NCI-H748 treated with DMSO at 0.1 percent for 48 hours (cell line): ENCODE results near the gene MED29.

ENCODE experiments used
- DNase-seq: peaks from one replicate; lab custom pipeline; 2025; lab: John Stamatoyannopoulos, UW

The MED29 gene

GRCh38 chr19:39430675-39431593 lies 39.8 kb downstream of the MED29 start:
- no peak for DNase-seq

- DNase-seq, result no peak
These were observed 41.5 kb downstream of the MED29 start for GRCh38 chr19:39432677-39433025.

GRCh38 chr19:39433480-39434079 lies 42.4 kb downstream of the MED29 start:
- no peak for DNase-seq

DNA sequence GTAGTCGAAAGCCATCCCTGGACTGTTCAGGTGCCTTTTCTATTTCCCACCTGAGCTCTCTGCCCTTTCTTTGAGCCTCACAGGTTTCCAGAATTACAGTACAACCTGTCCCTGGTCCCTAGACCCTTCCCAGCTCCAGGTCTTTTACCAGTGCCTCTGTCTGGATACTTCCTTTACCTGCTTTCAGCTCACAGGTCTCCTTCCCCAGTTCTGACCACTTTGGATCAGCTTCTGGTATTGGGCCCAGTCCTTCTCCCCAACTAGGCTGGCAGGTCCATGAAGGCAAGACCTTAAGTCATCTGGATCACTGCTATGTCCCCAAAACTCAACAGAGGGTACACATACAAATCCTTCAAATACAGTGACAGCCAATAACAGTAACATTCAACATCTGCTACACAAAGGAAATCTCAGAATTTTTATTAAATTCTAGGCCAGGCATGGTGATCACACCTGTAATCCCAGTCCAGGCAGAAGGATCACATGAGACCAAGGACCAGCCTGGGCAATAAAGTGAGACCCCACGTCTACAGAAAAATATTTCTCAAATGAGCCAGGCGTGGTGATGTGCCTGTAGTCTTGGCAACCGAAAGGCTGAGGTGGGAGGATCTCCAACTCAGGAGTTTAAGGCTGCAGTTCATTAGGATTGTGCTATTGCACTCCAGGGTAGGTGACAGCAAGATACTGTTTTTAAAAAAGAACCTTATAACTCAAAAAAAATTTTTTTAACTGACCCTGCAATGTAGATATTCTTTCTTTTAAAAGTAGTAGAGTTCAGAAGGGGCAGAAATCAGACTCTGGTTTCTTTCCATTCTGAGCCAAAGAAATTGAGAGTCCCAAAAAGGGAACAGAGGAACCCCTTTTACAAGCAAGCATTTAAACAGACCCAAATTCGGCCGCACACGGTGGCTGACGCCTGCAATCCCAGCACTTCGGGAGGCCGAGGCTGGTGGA lies 43.2 kb downstream of the MED29 start:
- no peak for DNase-seq

- peak; percentile 99 for DNase-seq
These were observed 44.5 kb downstream of the MED29 start, which contains the start of gene RPS16 for GRCh38 chr19:39435499-39436349. Gene RPS16, minus strand, starts transcription at chr19:39435949. Its CDS starts 54 bp downstream, at chr19:39435895.

- DNase-seq, result no peak
These were observed 45.2 kb downstream of the MED29 start for GRCh38 chr19:39436350-39436716.

- no peak for DNase-seq
These were observed 47.2 kb downstream of the MED29 start for GRCh38 chr19:39438270-39438934.

GRCh38 chr19:39444598-39445195 lies 53.5 kb downstream of the MED29 start:
- no peak for DNase-seq

DNA sequence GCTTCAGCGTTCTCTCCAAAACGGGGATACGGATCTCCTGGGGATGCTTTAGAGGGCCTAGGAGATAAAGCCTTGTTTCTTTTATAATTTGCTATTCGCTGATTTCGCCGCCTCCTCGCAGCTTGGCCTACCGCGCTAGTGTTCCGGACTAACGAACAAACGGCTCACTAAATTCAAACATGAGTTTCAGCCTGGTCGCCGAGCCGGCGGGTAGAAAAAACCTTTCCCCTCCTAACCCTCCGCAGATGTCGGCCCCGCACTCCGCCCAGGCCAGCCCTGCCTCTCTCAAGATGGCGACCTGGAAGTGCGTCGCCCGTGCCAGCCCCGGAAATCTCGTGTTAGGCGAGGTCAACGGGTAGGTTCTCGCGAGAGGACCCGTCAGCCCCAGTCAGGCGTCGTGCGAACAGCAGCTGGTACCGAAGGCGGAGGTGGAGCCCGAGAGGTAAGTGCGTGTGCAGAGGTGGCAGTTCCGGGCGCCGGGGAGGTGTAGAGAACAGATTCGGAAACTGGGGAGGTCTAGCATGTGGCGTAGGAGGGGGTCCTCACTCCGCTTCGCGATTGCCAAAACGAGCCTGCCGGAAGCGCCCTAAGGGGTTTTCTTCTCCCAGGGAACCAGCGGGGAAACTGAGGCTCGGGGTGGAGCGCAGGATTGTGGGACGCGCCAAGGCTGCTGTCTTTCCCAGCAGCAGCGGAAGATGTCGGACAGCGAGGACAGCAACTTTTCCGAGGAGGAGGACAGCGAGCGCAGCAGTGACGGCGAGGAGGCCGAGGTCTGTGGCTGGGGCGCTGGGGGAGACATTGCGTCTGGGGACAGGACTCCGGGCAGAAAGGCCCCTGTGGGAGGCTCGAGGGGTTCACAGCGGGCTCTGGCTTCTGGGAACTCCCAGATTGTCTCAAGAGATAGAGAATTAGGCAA lies 54.3 kb downstream of the MED29 start, which contains the start of gene SUPT5H:
Gene SUPT5H (plus strand): TSS at position 387 of the 916 bp plus-strand sequence. CDS start 309 bp downstream, at position 696.
- DNase-seq, result peak; percentile 93

DNA sequence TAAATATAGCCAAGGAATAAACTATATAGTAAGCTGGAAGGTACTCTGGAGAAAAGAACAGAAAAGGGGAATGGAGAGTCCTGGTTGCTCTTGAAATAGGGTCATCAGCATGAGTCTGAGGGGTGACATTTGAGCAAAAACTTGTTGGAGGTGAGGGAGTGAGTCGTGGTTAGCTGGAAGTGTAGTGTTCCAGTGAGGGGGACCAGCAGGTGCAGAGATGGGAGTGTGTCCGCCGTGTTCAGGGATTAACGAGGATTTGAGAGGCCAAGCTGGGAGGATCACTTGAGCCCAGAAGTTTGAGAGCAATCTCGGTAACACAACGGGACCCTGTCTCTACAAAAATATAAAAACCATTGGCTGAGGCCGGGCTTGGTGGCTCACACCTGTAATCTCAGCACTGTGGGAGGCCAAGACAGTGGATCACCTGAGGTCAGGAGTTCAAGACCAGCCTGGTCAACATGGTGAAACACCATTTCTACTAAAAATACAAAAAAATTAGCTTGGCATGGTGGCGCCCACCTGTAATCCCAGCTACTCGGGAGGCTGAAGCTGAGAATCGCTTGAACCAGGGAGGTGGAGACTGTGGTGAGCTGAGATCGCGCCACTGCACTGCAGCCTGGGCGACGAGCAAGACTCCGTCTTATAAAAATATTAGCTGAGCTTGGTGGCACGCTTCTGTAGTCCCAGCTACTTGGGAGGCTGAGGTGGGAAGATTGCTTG lies 55.3 kb downstream of the MED29 start:
- no peak for DNase-seq

GRCh38 chr19:39448271-39448670 lies 57.1 kb downstream of the MED29 start:
- DNase-seq, result no peak

- no peak for DNase-seq
These were observed 58.1 kb downstream of the MED29 start for GRCh38 chr19:39449116-39449797.
